ENCODE measurements around the gene PLGRKT.

Gene PLGRKT

DNA sequence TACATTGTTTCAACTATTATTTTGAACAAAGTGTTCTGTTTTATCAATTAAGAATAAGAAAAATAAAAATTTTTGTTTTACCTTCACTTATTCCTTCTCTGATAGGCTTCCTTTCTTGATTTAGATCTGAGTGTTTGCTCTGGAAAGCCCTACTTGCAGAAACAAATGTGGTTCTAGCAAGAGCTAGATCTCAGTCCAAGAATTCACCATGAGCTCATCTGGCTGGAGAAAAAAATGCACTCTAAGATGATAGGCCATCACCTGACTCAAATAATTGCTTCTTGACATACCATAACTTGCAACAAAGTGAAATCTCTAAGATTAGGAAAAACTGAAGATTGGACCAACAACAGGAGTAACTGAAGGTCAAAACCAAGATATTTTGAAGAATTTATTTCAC, 126.9 kb downstream of the PLGRKT start:
- no peak for DNase-seq (ENCODE audit: low read depth)

All from GM04504 (cell line).